H9 (cell line): Measurements from ENCODE around the gene RIPK4. TPM values are rescaled to one million over a fixed set of nuclear protein-coding genes. Genes with fewer than 3 reads are reported as not detected.

ENCODE experiments used
- DNase-seq: peaks from one replicate; pipeline ENCODE4 v3.0.0-alpha.2; 2017
- H2AFZ ChIP-seq: one replicate; pipeline ENCODE4 v1.6.1; 2013; ENCODE audit warnings: mild to moderate bottlenecking, low read length, control low read depth, moderate library complexity
- H2AK5ac ChIP-seq: 2 replicates; pipeline ENCODE4 v1.6.1; 2013; ENCODE audit warnings: low read length, control low read depth, mixed read lengths; ENCODE audit not compliant: insufficient read length
- H2BK120ac ChIP-seq: one replicate; pipeline ENCODE4 v1.6.1; 2013; ENCODE audit warnings: low read depth, mild to moderate bottlenecking, low read length, control low read depth, inconsistent platforms; ENCODE audit not compliant: poor library complexity, severe bottlenecking
- H2BK12ac ChIP-seq: 2 replicates; pipeline ENCODE4 v1.6.1; 2013; ENCODE audit warnings: low read length, control low read depth, mixed read lengths, low read depth; ENCODE audit not compliant: insufficient read length
- H2BK15ac ChIP-seq: 2 replicates; pipeline ENCODE4 v1.6.1; 2013; ENCODE audit warnings: low read depth, low read length, control low read depth
- H2BK20ac ChIP-seq: one replicate; pipeline ENCODE4 v1.6.1; 2013; ENCODE audit warnings: low read depth, mild to moderate bottlenecking, low read length, control low read depth, inconsistent platforms; ENCODE audit not compliant: poor library complexity, severe bottlenecking
- H2BK5ac ChIP-seq: 2 replicates; pipeline ENCODE4 v1.6.1; 2013; ENCODE audit warnings: low read length, control low read depth, mixed read lengths; ENCODE audit not compliant: insufficient read length
- H3K14ac ChIP-seq: 2 replicates; pipeline ENCODE4 v1.6.1; 2013; ENCODE audit warnings: low read length, control low read depth; ENCODE audit not compliant: insufficient read depth
- H3K18ac ChIP-seq: 2 replicates; pipeline ENCODE4 v1.6.1; 2013; ENCODE audit warnings: low read depth, mild to moderate bottlenecking, mixed read lengths, low read length, control low read depth; ENCODE audit not compliant: insufficient read length
- H3K23ac ChIP-seq: 2 replicates; pipeline ENCODE4 v1.6.1; 2013; ENCODE audit warnings: low read length, control low read depth, mixed read lengths, low read depth; ENCODE audit not compliant: insufficient read length
- H3K23me2 ChIP-seq: 2 replicates; pipeline ENCODE4 v1.6.1; 2013; ENCODE audit warnings: low read depth, mild to moderate bottlenecking, mixed read lengths, low read length, control low read depth; ENCODE audit not compliant: insufficient read length, poor library complexity, severe bottlenecking
- H3K27ac ChIP-seq: 2 replicates; pipeline ENCODE4 v1.5.1; 2013; ENCODE audit warnings: low read length, control low read depth, mixed read lengths, low read depth; ENCODE audit not compliant: insufficient read length
- H3K27me3 ChIP-seq: 2 replicates; pipeline ENCODE4 v1.6.1; 2013; ENCODE audit warnings: low read length, control low read depth, inconsistent platforms; ENCODE audit not compliant: insufficient read depth
- H3K4ac ChIP-seq: 2 replicates; pipeline ENCODE4 v1.6.1; 2013; ENCODE audit warnings: low read depth, mild to moderate bottlenecking, control low read depth, inconsistent platforms, low read length, moderate library complexity
- H3K4me1 ChIP-seq: 2 replicates; pipeline ENCODE4 v1.6.1; 2013; ENCODE audit warnings: low read length, control low read depth, inconsistent platforms; ENCODE audit not compliant: insufficient read depth
- H3K4me2 ChIP-seq: 2 replicates; pipeline ENCODE4 v1.6.1; 2013; ENCODE audit warnings: low read length, control low read depth, mixed read lengths; ENCODE audit not compliant: insufficient read length, insufficient read depth
- H3K56ac ChIP-seq: 2 replicates; pipeline ENCODE4 v1.6.1; 2013; ENCODE audit warnings: low read depth, mild to moderate bottlenecking, mixed read lengths, low read length, control low read depth; ENCODE audit not compliant: insufficient read length
- H3K79me1 ChIP-seq: 2 replicates; pipeline ENCODE4 v1.6.1; 2013; ENCODE audit warnings: low read depth, mild to moderate bottlenecking, moderate library complexity, low read length, control low read depth, inconsistent platforms; ENCODE audit not compliant: insufficient read depth, poor library complexity, severe bottlenecking
- H3K79me2 ChIP-seq: 2 replicates; pipeline ENCODE4 v1.6.1; 2013; ENCODE audit warnings: low read length, control low read depth, inconsistent platforms; ENCODE audit not compliant: insufficient read depth
- H3K9ac ChIP-seq: 2 replicates; pipeline ENCODE4 v1.6.1; 2013; ENCODE audit warnings: low read length, control low read depth, mixed read lengths; ENCODE audit not compliant: insufficient read length; ENCODE audit errors: extremely low read depth
- H3K9me3 ChIP-seq: one replicate; pipeline ENCODE4 v1.6.1; 2013; ENCODE audit warnings: low read depth, low read length, inconsistent platforms; ENCODE audit not compliant: control insufficient read depth
- H3T11ph ChIP-seq: one replicate; pipeline ENCODE4 v1.6.1; 2013; ENCODE audit warnings: mild to moderate bottlenecking, low read length, control low read depth, inconsistent platforms
- H4K20me1 ChIP-seq: one replicate; pipeline ENCODE4 v1.6.1; 2013; ENCODE audit not compliant: control insufficient read depth, insufficient read length, insufficient read depth
- H4K5ac ChIP-seq: 2 replicates; pipeline ENCODE4 v1.6.1; 2013; ENCODE audit warnings: low read depth, mild to moderate bottlenecking, mixed read lengths, low read length, control low read depth; ENCODE audit not compliant: insufficient read length
- H4K8ac ChIP-seq: replicated peaks from 2 replicates; pipeline ENCODE4 v1.6.1; 2013; ENCODE audit warnings: low read length, control low read depth, mixed read lengths, low read depth; ENCODE audit not compliant: insufficient read length
- H4K91ac ChIP-seq: 2 replicates; pipeline ENCODE4 v1.6.1; 2013; ENCODE audit warnings: low read depth, mild to moderate bottlenecking, moderate library complexity, mixed read lengths, low read length, control low read depth; ENCODE audit not compliant: insufficient read length
- H3K27ac Mint-ChIP-seq, 3 experiments: 2 replicates in 2 of 3; 3 replicates in 1 of 3; pipeline ENCODE4 v1.8.0; 2020 to 2021; ENCODE audit warnings: mixed read lengths in 3 of 3, mild to moderate bottlenecking in 1 of 3, moderate library complexity in 1 of 3
- H3K27me3 Mint-ChIP-seq: 2 replicates; pipeline ENCODE4 v1.8.0; 2021; ENCODE audit warnings: low read depth, mild to moderate bottlenecking, moderate library complexity, mixed read lengths
- H3K36me3 Mint-ChIP-seq, 3 experiments: 2 replicates in 2 of 3; 3 replicates in 1 of 3; pipeline ENCODE4 v1.8.0; 2020 to 2021; ENCODE audit warnings: low read depth in 3 of 3, mixed read lengths in 3 of 3; ENCODE audit not compliant: insufficient read depth in 1 of 3
- H3K4me1 Mint-ChIP-seq, 2 experiments: 2 replicates each; pipeline ENCODE4 v1.8.0; 2020; ENCODE audit warnings: mixed read lengths in 2 of 2
- H3K4me3 Mint-ChIP-seq, 2 experiments: 2 replicates in 1 of 2; 3 replicates in 1 of 2; pipeline ENCODE4 v1.8.0; 2020 to 2021; ENCODE audit warnings: mild to moderate bottlenecking in 2 of 2, mixed read lengths in 2 of 2, moderate library complexity in 1 of 2
- H3K9me3 Mint-ChIP-seq, 2 experiments: 2 replicates in 1 of 2; 3 replicates in 1 of 2; pipeline ENCODE4 v1.8.0; 2020; ENCODE audit warnings: mild to moderate bottlenecking in 2 of 2, mixed read lengths in 2 of 2, moderate library complexity in 1 of 2
- CTCF ChIP-seq: fragments of 200-600 bp; sonication (generic); conservative IDR thresholded peaks from 3 replicates; pipeline ENCODE4 v1.8.0; 2021; ENCODE audit warnings: antibody characterized with exemption, mild to moderate bottlenecking
- WGBS: extraction: QIAGEN DNeasy Blood & Tissue Kit; methylation state at CpG from one replicate; pipeline ENCODE4 v1.1.7; 2013; ENCODE audit warnings: missing lambda C conversion rate, low lambda C conversion rate, mixed read lengths; ENCODE audit not compliant: insufficient read length; ENCODE audit errors: extremely low coverage; 5-methylcytosine and 5-hydroxymethylcytosine counted together
- total RNA-seq: library from RNA; stranded (reverse); gene quantifications from 2 replicates; pipeline ENCODE4 v1.2.1, GENCODE V29; 2021

The RIPK4 gene
- total RNA-seq, 1 experiment from 2014 or later: 2.9 TPM

GRCh38 chr21:41716751-41717150, 50.1 kb downstream of the RIPK4 start:
- Mint-ChIP-seq H3K27me3 (peaks cover 2% of the 10 kb centered on the region), H3K4me3 (no peak overlapping the region), H3K9me3 (peaks cover 0 to 3% of the 10 kb centered on the region in 2 experiments; a peak in 2 of 5 replicates), H3K4me1 (peaks cover 41 to 57% of the 10 kb centered on the region in 2 experiments), H3K36me3 (no peaks in the 10 kb centered on the region; a peak in 1 of 7 replicates), H3K27ac (no peak overlapping the region)
- Histone ChIP-seq H3K9me3 (no peaks in the 10 kb centered on the region), H3K4me2 (no peak overlapping the region), H3K23ac (no peak overlapping the region), H2BK12ac (no peak overlapping the region), H2BK20ac (no peak overlapping the region), H2AFZ (no peak overlapping the region), H3T11ph (no peak overlapping the region), H2BK15ac (no peak overlapping the region), H3K9ac (no peak overlapping the region), H3K23me2 (peaks cover 3% of the 10 kb centered on the region), H3K18ac (no peak overlapping the region), H3K27ac (no peak overlapping the region), H2AK5ac (no peak overlapping the region), H3K14ac (no peak overlapping the region), H4K5ac (no peak overlapping the region), H2BK5ac (no peak overlapping the region), H4K20me1 (peaks cover 2% of the 10 kb centered on the region), H4K91ac (no peak overlapping the region), H3K4ac (no peak overlapping the region), H3K56ac (no peak overlapping the region), H3K79me1 (no peaks in the 10 kb centered on the region), H4K8ac (no peak overlapping the region), H3K79me2 (no peaks in the 10 kb centered on the region), H2BK120ac (no peak overlapping the region), H3K27me3 (no peaks in the 10 kb centered on the region; the same call in none of the 2 replicates), H3K4me1 (peaks cover 5% of the 10 kb centered on the region; the same call in 1 of the 2 replicates)
- TF ChIP-seq CTCF: no peak
- WGBS: no CpG with 5 or more reads among the region's 7 CpGs
- no peak for DNase-seq
